ENCODE measurements around the gene TAC3. TPM values are rescaled to one million over a fixed set of nuclear protein-coding genes. Genes with fewer than 3 reads are reported as not detected.

TAC3 gene
- total and polyA plus RNA-seq, 2 of the 8 experiments (the other 6 are each of a cell fraction or from before 2014, with no cell fraction given), result 9.7 to 45.3 TPM

DNA sequence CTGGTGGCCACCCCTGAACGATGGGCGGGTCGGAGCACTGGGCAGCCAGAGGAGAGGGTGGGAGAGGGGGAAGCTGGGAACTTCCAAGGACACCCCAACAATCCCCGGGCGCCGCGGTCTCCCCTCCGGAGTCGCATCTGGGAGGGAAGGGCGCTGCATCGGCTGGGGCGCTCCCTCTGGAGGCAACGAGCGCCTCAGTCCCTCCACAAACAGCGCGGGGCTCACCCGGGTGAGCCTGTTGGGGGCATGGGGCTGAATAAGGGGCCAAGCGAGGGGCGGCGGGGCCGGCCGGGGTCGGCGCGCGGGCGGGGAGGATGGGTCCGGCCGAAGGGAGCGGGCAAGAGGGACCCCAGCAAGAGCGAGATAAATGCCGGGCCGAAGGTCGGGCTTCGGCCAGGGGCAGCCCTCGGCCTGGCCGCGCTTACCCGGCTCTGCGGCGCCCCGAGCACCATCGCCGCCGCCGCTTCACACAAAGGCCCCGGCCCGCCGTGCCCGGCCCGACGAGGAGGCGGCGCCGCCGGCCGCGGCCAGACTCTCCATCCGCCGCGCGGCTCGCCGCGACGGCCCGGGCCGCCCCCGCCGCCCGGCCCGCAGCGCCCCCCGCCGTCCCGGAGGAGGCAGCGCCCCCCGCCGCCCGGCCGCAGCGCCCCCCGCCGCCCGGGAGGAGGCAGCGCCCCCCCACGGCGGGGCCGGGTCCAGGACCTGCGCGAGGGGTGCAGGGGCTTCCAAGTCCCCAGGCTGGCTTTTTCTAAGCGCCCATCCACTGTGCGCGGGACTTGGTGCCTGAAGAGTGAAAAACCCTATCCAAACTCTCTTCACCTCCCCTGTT lies 10.1 kb downstream of the TAC3 start, which contains the start of gene ZBTB39 (continued):
- TF ChIP-seq BACH1 (IDR thresholded peaks at IDR 0.05; ENCODE audit: low read length) (no peak), POLR2A (IDR thresholded peaks at IDR 0.05; ENCODE audit: control extremely low read depth in 1 of 2, low read depth in 2 of 2, low read length in 2 of 2) (peak; percentile 56 to 69; a peak in 2 of 3 replicates), PHF8 (conservative IDR thresholded peaks at IDR 0.05; ENCODE audit: low read depth, low read length) (peak; percentile 95), BRCA1 (IDR thresholded peaks at IDR 0.05; ENCODE audit: low read depth, low read length) (no peak), GTF2F1 (IDR thresholded peaks at IDR 0.05; ENCODE audit: borderline replicate concordance, low read depth, low read length) (0 out of 2 replicates have a peak, but pooled peaks have one; percentile 19)
- TF ChIP-seq, protein P1, sequence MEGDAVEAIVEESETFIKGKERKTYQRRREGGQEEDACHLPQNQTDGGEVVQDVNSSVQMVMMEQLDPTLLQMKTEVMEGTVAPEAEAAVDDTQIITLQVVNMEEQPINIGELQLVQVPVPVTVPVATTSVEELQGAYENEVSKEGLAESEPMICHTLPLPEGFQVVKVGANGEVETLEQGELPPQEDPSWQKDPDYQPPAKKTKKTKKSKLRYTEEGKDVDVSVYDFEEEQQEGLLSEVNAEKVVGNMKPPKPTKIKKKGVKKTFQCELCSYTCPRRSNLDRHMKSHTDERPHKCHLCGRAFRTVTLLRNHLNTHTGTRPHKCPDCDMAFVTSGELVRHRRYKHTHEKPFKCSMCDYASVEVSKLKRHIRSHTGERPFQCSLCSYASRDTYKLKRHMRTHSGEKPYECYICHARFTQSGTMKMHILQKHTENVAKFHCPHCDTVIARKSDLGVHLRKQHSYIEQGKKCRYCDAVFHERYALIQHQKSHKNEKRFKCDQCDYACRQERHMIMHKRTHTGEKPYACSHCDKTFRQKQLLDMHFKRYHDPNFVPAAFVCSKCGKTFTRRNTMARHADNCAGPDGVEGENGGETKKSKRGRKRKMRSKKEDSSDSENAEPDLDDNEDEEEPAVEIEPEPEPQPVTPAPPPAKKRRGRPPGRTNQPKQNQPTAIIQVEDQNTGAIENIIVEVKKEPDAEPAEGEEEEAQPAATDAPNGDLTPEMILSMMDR (IDR thresholded peaks at IDR 0.05; ENCODE audit: control extremely low read depth in 1 of 3, insufficient read depth in 1 of 3, low read depth in 1 of 3, low read length in 3 of 3), result peak; percentile 35 to 88 (median 62)

Data from H1 (cell line).